B cell (primary cell): ENCODE measurements around the gene IVL. TPM values are rescaled to one million over a fixed set of nuclear protein-coding genes. Genes with fewer than 3 reads are reported as not detected.

Source experiments
- ATAC-seq: fragments of 200-7000 bp; cut with Tn5 transposase; one replicate; pipeline ENCODE4 v1.10.0; 2021; ENCODE audit warnings: low read depth, mild to moderate bottlenecking, moderate number of reproducible peaks, moderate library complexity
- CTCF ChIA-PET: fragments of 350-600 bp; sonication (Branson Sonifier 250); formaldehyde crosslinking; loops from one replicate; lab custom pipeline; 2021; ENCODE audit warnings: antibody characterized with exemption, inconsistent platforms; lab: Charles Lee
- POLR2A ChIA-PET: fragments of 350-600 bp; sonication (Branson Sonifier 250); formaldehyde crosslinking; loops from one replicate; lab custom pipeline; 2021; ENCODE audit warnings: antibody characterized with exemption; lab: Charles Lee
- DNase-seq: peaks from one replicate; pipeline ENCODE4 v3.0.0; 2013
- H2AFZ ChIP-seq: 2 replicates; pipeline ENCODE4 v1.6.1; 2012; ENCODE audit warnings: mild to moderate bottlenecking, low read depth, low read length; ENCODE audit not compliant: insufficient read depth, poor library complexity, severe bottlenecking
- H3K27ac ChIP-seq, 2 donors: 1 replicate in 1 of 2; 2 replicates in 1 of 2; pipeline ENCODE4 v1.5.1; 2012 to 2013; ENCODE audit warnings: low read length in 2 of 2, mild to moderate bottlenecking in 2 of 2, moderate library complexity in 1 of 2
- H3K27me3 ChIP-seq, 4 experiments: fragments of 200-600 bp in 1 of 4; sonication (generic) in 1 of 4; replicated peaks in 1 of 4; 1 replicate in 2 of 4; 2 replicates in 2 of 4; pipeline versions ENCODE4 v1.6.1 to v1.7.0; 2013 to 2016; ENCODE audit warnings: low read length in 3 of 4, mild to moderate bottlenecking in 2 of 4, mixed read lengths in 1 of 4, moderate library complexity in 1 of 4; ENCODE audit not compliant: insufficient read depth in 4 of 4, control insufficient read depth in 3 of 4; ENCODE audit errors: control extremely low read depth in 1 of 4
- H3K36me3 ChIP-seq, 2 experiments: replicated peaks in 1 of 2; 1 replicate in 1 of 2; 2 replicates in 1 of 2; pipeline versions ENCODE4 v1.6.1 to v1.7.1; 2013; ENCODE audit warnings: low read length in 1 of 2; ENCODE audit not compliant: insufficient read depth in 2 of 2, control insufficient read depth in 1 of 2; ENCODE audit errors: control extremely low read depth in 1 of 2, extremely low read depth in 1 of 2
- H3K4me1 ChIP-seq, 2 donors: fragments of 200-600 bp in 1 of 2; sonication (generic) in 1 of 2; 1 replicate in 1 of 2; 2 replicates in 1 of 2; pipeline versions ENCODE4 v1.5.1 to v1.6.1; 2013 to 2017; ENCODE audit warnings: low read length in 2 of 2; ENCODE audit not compliant: control insufficient read depth in 2 of 2, insufficient read depth in 2 of 2
- H3K4me2 ChIP-seq: replicated peaks from 2 replicates; pipeline ENCODE3; 2012; ENCODE audit warnings: mild to moderate bottlenecking, low read depth, low read length; ENCODE audit not compliant: poor library complexity, severe bottlenecking
- H3K4me3 ChIP-seq, 5 experiments: fragments of 200-600 bp in 1 of 5; sonication (generic) in 1 of 5; 1 replicate in 3 of 5; 2 replicates in 2 of 5; pipeline versions ENCODE4 v1.5.1 to v1.7.0; 2011 to 2016; ENCODE audit warnings: low read length in 4 of 5, mild to moderate bottlenecking in 4 of 5, low read depth in 2 of 5, control low read depth in 1 of 5, moderate library complexity in 1 of 5; ENCODE audit not compliant: insufficient read depth in 1 of 5; ENCODE audit errors: control extremely low read depth in 1 of 5, extremely low read depth in 1 of 5
- H3K79me2 ChIP-seq: fragments of 200-600 bp; sonication (generic); one replicate; pipeline ENCODE4 v1.6.0; 2016; ENCODE audit warnings: low read length; ENCODE audit not compliant: control insufficient read depth, insufficient read depth
- H3K9ac ChIP-seq: fragments of 200-600 bp; sonication (generic); 2 replicates; pipeline ENCODE4 v1.6.1; 2017; ENCODE audit warnings: mild to moderate bottlenecking, low read length, moderate library complexity
- H3K9me3 ChIP-seq, 3 donors: one replicate each; pipeline versions ENCODE4 v1.6.1 to v1.7.1; 2013; ENCODE audit warnings: low read length in 2 of 3; ENCODE audit not compliant: control insufficient read depth in 2 of 3, insufficient read depth in 1 of 3; ENCODE audit errors: control extremely low read depth in 1 of 3
- H4K20me1 ChIP-seq: 2 replicates; pipeline ENCODE4 v1.6.0; 2012; ENCODE audit warnings: mild to moderate bottlenecking, low read length; ENCODE audit not compliant: insufficient read depth, control insufficient read depth, poor library complexity, severe bottlenecking
- H3K27ac Mint-ChIP-seq: one replicate; pipeline ENCODE4 v1.8.0; 2021; ENCODE audit warnings: mixed read lengths
- H3K27me3 Mint-ChIP-seq: one replicate; pipeline ENCODE4 v1.8.0; 2021; ENCODE audit warnings: mixed read lengths
- H3K4me1 Mint-ChIP-seq: one replicate; pipeline ENCODE4 v1.8.0; 2021; ENCODE audit warnings: mixed read lengths
- H3K4me3 Mint-ChIP-seq: one replicate; pipeline ENCODE4 v1.8.0; 2021; ENCODE audit warnings: mixed read lengths
- H3K9me3 Mint-ChIP-seq: one replicate; pipeline ENCODE4 v1.8.0; 2022; ENCODE audit warnings: mixed read lengths; ENCODE audit not compliant: insufficient read depth
- CTCF ChIP-seq: fragments of 200-600 bp; IDR thresholded peaks from one replicate; pipeline ENCODE4 v1.8.0; 2022; ENCODE audit warnings: antibody characterized with exemption, mild to moderate bottlenecking
- EZH2 ChIP-seq: IDR thresholded peaks from 2 replicates; pipeline ENCODE4 v1.6.1; 2012; ENCODE audit warnings: borderline replicate concordance, low read depth, mild to moderate bottlenecking, moderate library complexity, low read length; ENCODE audit not compliant: insufficient read depth, poor library complexity, severe bottlenecking
- WGBS: methylation state at CpG from one replicate; pipeline ENCODE4 v1.1.5; 2013; ENCODE audit warnings: missing lambda C conversion rate; ENCODE audit not compliant: insufficient coverage; 5-methylcytosine and 5-hydroxymethylcytosine counted together
- intact Hi-C: fragments of 100-400 bp; cut with micrococcal nuclease; formaldehyde crosslinking; loops from one replicate; pipeline ENCODE4 v1.10.0; 2022
- polyA minus RNA-seq: library from RNA; depleted of rRNA, polyadenylated mRNA; stranded (reverse); fragments of >200 nt; gene quantifications from 2 replicates; pipeline ENCODE4 v1.2.3, GENCODE V29; 2012
- polyA plus RNA-seq: library from polyadenylated mRNA; depleted of rRNA; stranded (reverse); fragments of >200 nt; gene quantifications from 2 replicates; pipeline ENCODE4 v1.2.3, GENCODE V29; 2012
- total RNA-seq, 2 donors: library from RNA; stranded (reverse); fragments of 120-200 nt in 1 of 2; gene quantifications; 1 replicate in 1 of 2; 2 replicates in 1 of 2; pipeline versions ENCODE4 v1.2.3 to v1.2.4, GENCODE V29; 2013 to 2022

IVL gene, protein sequence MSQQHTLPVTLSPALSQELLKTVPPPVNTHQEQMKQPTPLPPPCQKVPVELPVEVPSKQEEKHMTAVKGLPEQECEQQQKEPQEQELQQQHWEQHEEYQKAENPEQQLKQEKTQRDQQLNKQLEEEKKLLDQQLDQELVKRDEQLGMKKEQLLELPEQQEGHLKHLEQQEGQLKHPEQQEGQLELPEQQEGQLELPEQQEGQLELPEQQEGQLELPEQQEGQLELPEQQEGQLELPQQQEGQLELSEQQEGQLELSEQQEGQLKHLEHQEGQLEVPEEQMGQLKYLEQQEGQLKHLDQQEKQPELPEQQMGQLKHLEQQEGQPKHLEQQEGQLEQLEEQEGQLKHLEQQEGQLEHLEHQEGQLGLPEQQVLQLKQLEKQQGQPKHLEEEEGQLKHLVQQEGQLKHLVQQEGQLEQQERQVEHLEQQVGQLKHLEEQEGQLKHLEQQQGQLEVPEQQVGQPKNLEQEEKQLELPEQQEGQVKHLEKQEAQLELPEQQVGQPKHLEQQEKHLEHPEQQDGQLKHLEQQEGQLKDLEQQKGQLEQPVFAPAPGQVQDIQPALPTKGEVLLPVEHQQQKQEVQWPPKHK
- total RNA-seq (not detected in 2 replicates), polyA plus RNA-seq (not detected in 2 replicates), polyA minus RNA-seq (not detected in 2 replicates)
- total RNA-seq (2013) = not detected

GRCh38 chr1:152907686-152908601 lies at the start of gene IVL:
IVL (plus strand) TSS chr1:152908546; CDS start chr1:152909798, 1,252 bp downstream.
- ATAC-seq (no peak), DNase-seq (no peak)
- no peaks in the 10 kb centered on the region for H3K9me3 Mint-ChIP-seq
- H3K4me1 Mint-ChIP-seq = no peaks in the 10 kb centered on the region
- Histone ChIP-seq H3K4me3 (no peak within 1 kb of the TSS), H3K9ac (no peak within 1 kb of the TSS), H3K36me3 (no peaks in the 10 kb centered on the region), H4K20me1 (no peaks in the 10 kb centered on the region), H3K79me2 (no peaks in the 10 kb centered on the region), H3K4me2 (no peak within 1 kb of the TSS), H2AFZ (no peak within 1 kb of the TSS), H3K9me3 (peaks cover 0 to 18% (median 0%) of the 10 kb centered on the region in 3 donors), H3K27ac (no peak within 1 kb of the TSS), H3K27me3 (peaks cover 0 to 17% (median 3%) of the 10 kb centered on the region in 4 experiments), H3K4me1 (no peaks in the 10 kb centered on the region)
- ChIA-PET CTCF (no interaction called here), POLR2A (no interaction called here)
- intact Hi-C loops = no loop called here
- no peak for TF ChIP-seq EZH2
- TF ChIP-seq CTCF = no peak
- no peak within 1 kb of the TSS for H3K27ac Mint-ChIP-seq
- WGBS = no CpG with 5 or more reads among the region's 4 CpGs
- peaks cover 45% of the 10 kb centered on the region for H3K27me3 Mint-ChIP-seq
- H3K4me3 Mint-ChIP-seq = no peak within 1 kb of the TSS
